Small intestine (tissue), 7 donors: ENCODE data around the gene DCLK1. TPM values are rescaled to one million over a fixed set of nuclear protein-coding genes. Genes with fewer than 3 reads are reported as not detected.
"Not testable (repeated sequence)": the region's sequence is repeated elsewhere in the genome, so short reads cannot be mapped to it uniquely, and the experiment has no call there.

Source experiments
- DNase-seq, 2 donors: peaks; one replicate each; pipeline versions ENCODE4 v3.0.0 to v3.0.0-alpha.2; 2013
- FAIRE-seq: peaks from 2 replicates; lab custom pipeline; 2012; peaks lifted over from hg19 to GRCh38; lab: Jason Lieb, UNC
- H3K27ac ChIP-seq, 3 donors: one replicate each; pipeline ENCODE4 v1.5.1; 2013; ENCODE audit warnings: low read length in 2 of 3, mild to moderate bottlenecking in 2 of 3, control low read depth in 1 of 3, inconsistent platforms in 1 of 3, low read depth in 1 of 3, moderate library complexity in 1 of 3
- H3K27me3 ChIP-seq, 3 donors: one replicate each; pipeline ENCODE4 v1.6.1; 2013; ENCODE audit warnings: low read length in 3 of 3, inconsistent platforms in 1 of 3; ENCODE audit not compliant: control insufficient read depth in 3 of 3, insufficient read depth in 3 of 3
- H3K36me3 ChIP-seq, 3 donors: one replicate each; pipeline ENCODE4 v1.6.1; 2013; ENCODE audit warnings: low read length in 3 of 3, inconsistent platforms in 1 of 3, low read depth in 1 of 3, mild to moderate bottlenecking in 1 of 3, moderate library complexity in 1 of 3; ENCODE audit not compliant: control insufficient read depth in 3 of 3, insufficient read depth in 2 of 3
- H3K4me1 ChIP-seq, 3 donors: one replicate each; pipeline ENCODE4 v1.6.1; 2013; ENCODE audit warnings: low read length in 2 of 3, inconsistent platforms in 1 of 3, low read depth in 1 of 3, mild to moderate bottlenecking in 1 of 3, moderate library complexity in 1 of 3; ENCODE audit not compliant: control insufficient read depth in 3 of 3, insufficient read depth in 2 of 3
- H3K4me3 ChIP-seq, 3 donors: one replicate each; pipeline ENCODE4 v1.5.1; 2013; ENCODE audit warnings: low read length in 3 of 3, control low read depth in 1 of 3, inconsistent platforms in 1 of 3, low read depth in 1 of 3, mild to moderate bottlenecking in 1 of 3, moderate library complexity in 1 of 3
- H3K9me3 ChIP-seq, 2 donors: one replicate each; pipeline ENCODE4 v1.6.1; 2013; ENCODE audit warnings: low read depth in 1 of 2, low read length in 1 of 2; ENCODE audit not compliant: control insufficient read depth in 2 of 2, insufficient read depth in 1 of 2
- whole genome bisulfite sequencing, 3 donors: extraction: QIAGEN DNeasy Blood & Tissue Kit; methylation state at CpG; one replicate each; pipeline ENCODE4 v1.1.7; 2013; 5-methylcytosine and 5-hydroxymethylcytosine counted together
- polyA plus RNA-seq, 4 donors: library from polyadenylated mRNA; stranded (reverse) in 3 of 4; unstranded in 1 of 4; fragments of 200-250 nt in 3 of 4; fragments of 120-200 nt in 1 of 4; gene quantifications; one replicate each; pipeline versions ENCODE4 v1.2.1 to v1.2.3, GENCODE V29; 2013
- donor health status: healthy with polysubstance abuse.
- donor health status: control.
- donor health status: control.
- donor health status: Bipolar disorder and iron deficiency.
- donor health status: healthy.

The DCLK1 gene
- polyA plus RNA-seq, 4 donors: 0.54 to 4.9 (median 0.95) TPM; not detected in 1

- WGBS, 3 donors: 78 to 93% (median 85%) methylated on average over 4 of the region's 4 CpGs
- no peaks in the 10 kb centered on the region for H3K27me3 ChIP-seq
- no peak for FAIRE-seq
These were observed 138.2 kb downstream of the DCLK1 start for GRCh38 chr13:35992964-35993363.

GRCh38 chr13:35990196-35990595 lies 141.0 kb downstream of the DCLK1 start:
- Histone ChIP-seq H3K4me3 (no peak overlapping the region), H3K4me1 (no peaks in the 10 kb centered on the region), H3K9me3 (no peaks in the 10 kb centered on the region), H3K27ac (no peak overlapping the region), H3K27me3 (no peaks in the 10 kb centered on the region), H3K36me3 (no peaks in the 10 kb centered on the region)
- 74 to 80% (median 78%) methylated on average over 3 of the region's 3 CpGs for WGBS, 3 donors
- DNase-seq (no peak), FAIRE-seq (no peak)

More at GRCh38 chr13:35992964-35993363, 138.2 kb downstream of the DCLK1 start:
- no peaks in the 10 kb centered on the region for H3K4me1 ChIP-seq
- DNase-seq: no peak
- H3K4me3 ChIP-seq: no peak overlapping the region
- no peaks in the 10 kb centered on the region for H3K36me3 ChIP-seq
- H3K27ac ChIP-seq: no peak overlapping the region
- H3K9me3 ChIP-seq: no peaks in the 10 kb centered on the region

GRCh38 chr13:35988648-35989081 lies 142.5 kb downstream of the DCLK1 start:
- Histone ChIP-seq H3K4me1 (no peaks in the 10 kb centered on the region), H3K27me3 (no peaks in the 10 kb centered on the region), H3K27ac (no peak overlapping the region), H3K9me3 (no peaks in the 10 kb centered on the region), H3K36me3 (no peaks in the 10 kb centered on the region), H3K4me3 (no peak overlapping the region)
- DNase-seq (no peak), FAIRE-seq (no peak)
- WGBS, 3 donors: 71 to 74% (median 73%) methylated on average over 6 of the region's 6 CpGs

- no peaks in the 10 kb centered on the region for H3K27me3 ChIP-seq
- no peak overlapping the region for H3K4me3 ChIP-seq
- no peak for DNase-seq
- H3K9me3 ChIP-seq: no peaks in the 10 kb centered on the region
- FAIRE-seq: no peak
- H3K27ac ChIP-seq: no peak overlapping the region
- no peaks in the 10 kb centered on the region for H3K36me3 ChIP-seq
- WGBS, 3 donors: 60 to 62% (median 62%) methylated on average over 18 to 19 of the region's 19 CpGs
- H3K4me1 ChIP-seq: no peaks in the 10 kb centered on the region
These were observed 143.3 kb downstream of the DCLK1 start for GRCh38 chr13:35987572-35988513.

GRCh38 chr13:35984776-35985453 lies 146.3 kb downstream of the DCLK1 start:
- WGBS, 3 donors: 67 to 71% (median 68%) methylated on average over 10 of the region's 10 CpGs
- no peaks in the 10 kb centered on the region for H3K36me3 ChIP-seq
- DNase-seq: no peak
- no peak overlapping the region for H3K27ac ChIP-seq
- no peak overlapping the region for H3K4me3 ChIP-seq
- H3K9me3 ChIP-seq: peaks cover 0 to 5% of the 10 kb centered on the region in 2 donors
- no peaks in the 10 kb centered on the region for H3K27me3 ChIP-seq
- FAIRE-seq: no peak
- no peaks in the 10 kb centered on the region for H3K4me1 ChIP-seq

GRCh38 chr13:35984287-35984686 lies 146.9 kb downstream of the DCLK1 start:
- FAIRE-seq (no peak), DNase-seq (no peak)
- Histone ChIP-seq H3K4me1 (no peaks in the 10 kb centered on the region), H3K27ac (no peak overlapping the region), H3K9me3 (peaks cover 0 to 5% of the 10 kb centered on the region in 2 donors), H3K27me3 (no peaks in the 10 kb centered on the region), H3K4me3 (no peak overlapping the region), H3K36me3 (no peaks in the 10 kb centered on the region)
- WGBS, 3 donors: 69 to 79% (median 75%) methylated on average over 3 of the region's 3 CpGs

- H3K4me1 ChIP-seq, H3K9me3 ChIP-seq, FAIRE-seq, H3K27me3 ChIP-seq, H3K27ac ChIP-seq, H3K4me3 ChIP-seq, H3K36me3 ChIP-seq, DNase-seq: not testable (repeated sequence)
- 24 to 60% (median 48%) methylated on average over 1 of the region's 1 CpG for WGBS, 3 donors
These were observed 147.5 kb downstream of the DCLK1 start for GRCh38 chr13:35983703-35984102.

- WGBS, 3 donors: 90 to 100% (median 96%) methylated on average over 1 of the region's 1 CpG
- Histone ChIP-seq H3K27ac (no peak overlapping the region), H3K27me3 (no peaks in the 10 kb centered on the region), H3K9me3 (peaks cover 0 to 5% of the 10 kb centered on the region in 2 donors), H3K4me1 (no peaks in the 10 kb centered on the region), H3K36me3 (no peaks in the 10 kb centered on the region), H3K4me3 (no peak overlapping the region)
- FAIRE-seq (no peak), DNase-seq (no peak)
These were observed 148.0 kb downstream of the DCLK1 start for GRCh38 chr13:35983206-35983605.
